ENCODE measurements around the gene SRMS.

The SRMS gene

DNA sequence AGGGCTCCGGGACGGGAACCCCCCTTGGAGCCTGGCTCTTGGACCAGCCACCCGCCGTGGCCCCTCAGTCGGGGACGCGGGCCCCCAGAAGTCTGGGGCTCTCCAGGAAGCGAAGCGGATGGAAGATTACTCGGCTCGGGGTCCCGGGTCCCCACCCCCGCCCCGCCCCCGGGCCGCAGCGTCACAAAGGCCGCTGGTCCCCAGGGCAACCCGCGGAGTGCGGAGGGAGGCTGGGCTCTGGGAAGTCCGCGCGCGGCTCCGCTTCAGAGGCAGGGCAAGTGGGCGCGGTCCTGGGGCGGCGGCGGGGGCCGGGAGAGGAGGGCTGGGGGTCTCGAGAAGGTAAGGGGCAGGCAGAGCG lies 6.4 kb upstream of the SRMS start, which contains the start of gene FNDC11:
Gene FNDC11, plus strand, starts transcription at position 227 of the 358 bp plus-strand sequence. CDS start 1,505 bp downstream, outside the sequence.
- no peak for DNase-seq (ENCODE audit: extremely low read depth in 1 of 2, low read depth in 1 of 2)

- peak; percentile 76 to 83 for DNase-seq (ENCODE audit: extremely low read depth in 1 of 2, low read depth in 1 of 2)
Measured at GRCh38 chr20:63553251-63553932, 5.8 kb upstream of the SRMS start.

DNA sequence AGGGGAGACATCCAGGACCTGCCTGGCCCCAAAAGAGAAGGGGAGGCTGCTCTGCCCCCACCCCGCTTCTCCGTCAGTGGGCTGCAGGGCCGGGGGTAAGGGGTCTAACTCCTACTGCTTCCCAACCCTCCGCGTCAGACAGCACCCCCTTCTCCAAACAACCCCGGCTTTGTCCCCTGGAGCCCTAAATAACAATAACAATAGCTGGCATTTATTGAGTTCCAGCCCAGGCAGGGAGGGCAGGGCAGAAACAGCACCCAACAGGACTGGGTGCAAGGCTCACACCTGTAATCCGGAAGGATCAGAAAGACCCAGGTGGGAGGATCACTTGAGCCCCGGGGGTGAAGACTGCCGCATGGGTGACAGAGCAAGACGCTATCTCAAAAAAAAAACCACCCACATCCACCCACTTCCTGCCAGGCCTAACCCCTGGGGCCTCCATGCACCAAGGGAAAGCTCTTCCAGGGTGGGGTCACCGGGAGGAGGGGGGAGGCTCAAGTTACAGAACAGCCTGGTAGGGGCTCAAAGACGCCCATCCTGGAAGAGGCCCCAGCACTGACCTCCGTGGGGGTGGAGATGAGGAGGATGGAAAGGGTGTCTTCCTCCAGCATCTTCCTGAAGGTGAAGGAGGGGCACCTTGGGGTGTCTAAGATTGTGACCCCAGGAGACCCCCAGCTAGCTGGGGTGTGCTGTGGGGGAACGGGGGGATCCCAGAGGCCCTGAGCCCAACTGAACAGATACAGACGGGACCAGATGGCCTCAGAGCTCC lies 5.1 kb upstream of the SRMS start:
- DNase-seq (ENCODE audit: extremely low read depth in 1 of 2, low read depth in 1 of 2), result no peak

DNA sequence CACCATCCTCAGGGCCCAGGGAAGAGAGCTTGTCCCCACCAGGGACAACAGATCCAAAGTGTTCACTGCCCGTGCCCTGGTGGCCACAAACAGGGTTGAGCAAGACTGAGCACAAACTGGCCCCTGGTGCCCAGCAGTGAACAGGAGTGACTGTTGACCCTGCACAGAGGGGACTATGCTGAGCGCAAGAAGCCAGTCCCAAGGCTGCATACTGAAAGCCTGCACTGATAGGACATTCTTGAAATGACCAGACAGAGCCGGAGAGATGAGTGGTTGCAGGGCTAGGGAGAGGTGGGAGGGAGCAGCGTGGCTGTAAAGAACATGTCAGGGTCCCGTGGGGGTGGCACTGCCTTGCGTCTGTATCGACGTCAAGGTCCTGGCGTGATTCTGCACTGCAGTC lies 3.5 kb upstream of the SRMS start:
- no peak for DNase-seq (ENCODE audit: extremely low read depth in 1 of 2, low read depth in 1 of 2)

- no peak for DNase-seq (ENCODE audit: extremely low read depth in 1 of 2, low read depth in 1 of 2)
Measured at GRCh38 chr20:63549679-63550282, 2.2 kb upstream of the SRMS start.

- no peak for DNase-seq (ENCODE audit: extremely low read depth in 1 of 2, low read depth in 1 of 2)
Measured at GRCh38 chr20:63549019-63549418, 1.5 kb upstream of the SRMS start.

GRCh38 chr20:63548542-63548941 lies 993 bp upstream of the SRMS start:
- DNase-seq (ENCODE audit: extremely low read depth in 1 of 2, low read depth in 1 of 2), result no peak

DNA sequence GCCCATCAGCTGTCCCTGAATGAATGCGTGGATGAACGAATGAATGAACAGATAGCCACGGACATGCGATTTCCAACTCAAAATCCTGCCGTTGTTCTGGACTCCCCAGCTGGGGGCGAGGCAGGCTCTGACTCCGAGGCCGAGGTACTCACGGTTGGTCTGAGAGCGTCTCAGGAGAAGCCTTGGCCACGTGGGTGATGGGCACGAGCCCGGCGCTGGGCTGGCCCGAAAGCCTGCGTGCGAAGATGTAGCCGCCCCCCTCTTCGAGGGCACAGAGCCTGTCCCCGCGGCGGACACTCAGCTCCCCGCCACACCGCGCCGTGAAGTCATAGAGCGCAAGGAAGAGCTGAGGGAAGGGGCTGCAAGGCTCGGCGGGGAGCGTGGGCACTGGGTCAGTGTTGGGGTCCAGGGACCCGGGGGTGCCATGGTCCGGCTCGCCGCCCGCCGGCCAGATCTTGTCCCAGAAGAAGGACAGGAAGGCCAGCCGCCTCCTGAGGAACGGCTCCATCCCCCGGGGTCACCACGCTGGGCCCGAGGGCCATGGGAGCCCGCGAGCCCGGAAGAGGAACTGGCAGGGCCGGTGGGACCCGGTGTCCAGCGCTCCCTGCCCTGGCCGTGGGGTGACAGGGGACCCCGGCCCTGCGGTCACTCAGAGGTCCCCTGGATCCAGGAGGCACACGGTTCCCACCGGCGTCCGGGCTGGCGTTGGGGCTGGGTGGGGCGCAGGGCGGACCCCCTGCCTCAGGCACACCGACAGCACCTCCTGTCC lies 409 bp downstream of the SRMS start:
- no peak for DNase-seq (ENCODE audit: extremely low read depth in 1 of 2, low read depth in 1 of 2)

- no peak for DNase-seq (ENCODE audit: extremely low read depth in 1 of 2, low read depth in 1 of 2)
Measured at GRCh38 chr20:63546256-63546955, 1.1 kb downstream of the SRMS start.

- DNase-seq (ENCODE audit: extremely low read depth in 1 of 2, low read depth in 1 of 2), result no peak
Measured at GRCh38 chr20:63545814-63546213, 1.7 kb downstream of the SRMS start.

GRCh38 chr20:63544958-63545516 lies 2.5 kb downstream of the SRMS start:
- DNase-seq (ENCODE audit: extremely low read depth in 1 of 2, low read depth in 1 of 2), result no peak

- no peak for DNase-seq (ENCODE audit: extremely low read depth in 1 of 2, low read depth in 1 of 2)
Measured at GRCh38 chr20:63544241-63544957, 3.1 kb downstream of the SRMS start.

DNA sequence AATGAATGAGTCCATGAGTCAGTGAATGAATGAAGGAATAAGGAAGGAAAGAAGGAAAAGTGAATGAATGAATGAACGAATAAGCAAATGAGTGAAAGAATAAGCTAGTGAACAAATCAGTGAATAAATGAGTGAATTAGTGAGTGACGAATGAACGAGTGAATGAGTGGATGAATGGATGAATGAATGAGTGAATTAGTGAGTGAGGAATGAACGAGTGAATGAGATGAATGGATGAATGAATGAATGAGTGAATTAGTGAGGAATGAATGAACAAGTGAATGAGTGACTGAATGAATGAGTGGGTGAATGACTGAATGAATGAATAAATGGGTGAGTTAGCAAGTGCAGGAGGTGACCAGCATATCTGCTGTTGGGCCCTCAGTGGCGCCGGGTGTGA lies 3.8 kb downstream of the SRMS start:
- no peak for DNase-seq (ENCODE audit: extremely low read depth in 1 of 2, low read depth in 1 of 2)

DNA sequence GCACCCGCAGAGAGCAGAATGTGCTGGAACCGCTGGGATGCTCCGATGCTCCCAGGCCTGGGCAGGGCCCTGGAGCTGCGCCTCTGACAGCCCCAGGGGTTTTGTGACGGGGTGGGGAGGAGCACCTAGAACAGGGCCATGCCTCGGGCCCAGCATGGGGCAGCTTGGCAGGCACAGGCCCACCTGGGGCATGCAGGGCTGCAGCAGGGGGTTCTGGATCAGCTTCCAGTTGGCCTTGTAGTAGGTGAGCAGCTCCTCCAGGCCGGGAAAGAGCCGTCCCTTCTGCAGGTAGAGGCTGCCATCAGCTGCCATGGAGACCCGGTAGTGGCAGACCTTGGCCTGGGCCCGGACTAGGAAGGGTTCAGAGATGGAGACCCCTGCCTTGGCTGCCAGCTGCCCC lies 4.4 kb downstream of the SRMS start:
- DNase-seq (ENCODE audit: extremely low read depth in 1 of 2, low read depth in 1 of 2), result no peak

DNA sequence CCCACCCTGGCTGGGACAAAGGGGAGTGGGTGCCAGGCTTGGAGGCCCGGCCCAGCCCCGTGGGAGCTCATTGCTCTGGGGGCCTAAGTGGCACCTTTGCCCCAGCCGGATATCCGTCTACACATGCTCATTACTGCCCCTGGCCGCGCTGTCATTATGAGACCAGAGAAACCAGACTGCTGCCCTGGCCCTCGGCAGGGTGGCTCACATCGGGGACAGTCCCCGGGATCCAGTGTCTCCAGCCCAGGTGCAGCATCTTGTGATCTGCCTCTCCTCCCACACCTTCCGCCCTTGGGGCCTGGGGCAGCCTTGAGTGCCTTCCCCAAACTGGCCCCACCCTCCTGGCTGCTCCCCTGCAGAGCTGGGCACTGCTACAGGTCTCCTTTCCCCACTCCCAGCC lies 4.9 kb downstream of the SRMS start:
- no peak for DNase-seq (ENCODE audit: extremely low read depth in 1 of 2, low read depth in 1 of 2)

DNA sequence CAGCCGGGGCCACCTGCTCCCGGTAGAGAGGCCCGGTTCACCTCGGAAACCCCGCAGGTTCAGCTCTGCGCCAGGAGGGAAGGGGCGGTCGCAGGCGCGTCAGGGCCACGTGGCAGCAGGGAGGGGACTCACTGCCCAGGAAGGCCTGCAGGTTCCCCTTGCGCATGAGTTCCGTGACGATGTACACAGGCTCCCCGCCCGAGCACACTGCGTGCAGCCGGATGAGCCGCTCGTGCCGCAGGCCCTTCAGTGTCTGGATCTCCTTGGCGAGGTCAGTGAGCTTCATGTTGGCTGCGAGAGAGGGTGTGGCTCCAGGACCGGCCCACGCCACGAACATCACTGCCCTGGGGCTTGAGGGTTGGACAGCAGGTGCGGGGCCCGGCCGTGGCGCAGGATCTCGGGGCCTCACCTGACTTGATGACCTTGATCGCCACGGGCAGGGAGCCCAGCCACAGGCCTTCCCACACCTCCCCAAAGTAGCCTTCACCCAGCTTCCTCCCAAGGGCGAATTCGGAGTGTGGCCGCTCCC lies 5.5 kb downstream of the SRMS start:
- DNase-seq (ENCODE audit: extremely low read depth in 1 of 2, low read depth in 1 of 2), result no peak

GRCh38 chr20:63541371-63541770 lies 6.2 kb downstream of the SRMS start:
- DNase-seq (ENCODE audit: extremely low read depth in 1 of 2, low read depth in 1 of 2), result no peak

DNA sequence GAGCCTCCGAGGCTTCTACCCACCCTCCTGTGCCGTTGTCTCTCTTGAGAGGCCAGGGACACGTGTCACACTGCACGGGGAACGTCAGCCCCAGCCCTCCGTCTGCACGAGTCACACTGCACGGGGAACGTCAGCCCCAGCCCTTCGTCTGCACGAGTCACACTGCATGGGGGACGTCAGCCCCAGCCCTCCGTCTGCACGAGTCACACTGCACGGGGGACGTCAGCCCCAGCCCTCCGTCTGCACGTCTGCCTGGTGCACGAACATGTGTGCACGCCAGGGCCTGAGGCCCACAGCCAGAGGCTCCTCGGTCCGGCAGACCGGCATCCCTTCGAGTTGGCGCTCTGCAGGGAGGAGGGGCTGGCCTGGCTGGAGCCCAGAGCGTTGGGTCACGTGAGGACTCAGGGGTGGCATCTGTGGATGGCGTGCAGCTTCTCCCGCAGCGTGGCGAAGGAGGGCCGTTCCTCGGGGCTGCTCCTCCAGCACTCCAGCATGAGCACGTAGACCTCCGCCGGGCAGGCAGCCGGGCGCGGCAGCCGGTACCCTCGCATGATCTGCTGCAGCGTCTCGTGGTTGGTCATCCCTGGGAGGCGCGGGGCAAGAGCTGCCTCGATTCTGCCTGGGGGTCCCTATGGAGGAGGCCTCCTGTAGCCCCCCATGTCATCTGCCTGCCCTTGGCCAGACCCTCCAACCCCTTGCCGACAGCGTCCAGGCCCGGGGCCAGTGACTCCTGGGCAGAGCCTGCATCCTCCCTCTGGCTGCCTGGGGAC lies 6.9 kb downstream of the SRMS start:
- no peak for DNase-seq (ENCODE audit: extremely low read depth in 1 of 2, low read depth in 1 of 2)

Measured in activated CD8-positive, alpha-beta memory T cell treated with anti-CD3 and anti-CD28 coated beads for 1 hour (primary cell).